Suprapubic skin (tissue), 4 donors: Measurements from ENCODE around the gene PDPN. TPM values are rescaled to one million over a fixed set of nuclear protein-coding genes. Genes with fewer than 3 reads are reported as not detected.
A peak's percentile ranks its signal among the peaks of the same experiment; 100 is the strongest.

Source experiments
- DNase-seq, 2 donors: peaks; one replicate each; pipeline ENCODE4 v3.0.0-alpha.2; 2019; ENCODE audit warnings: low spot score in 2 of 2
- H3K27ac ChIP-seq: fragments of 200-600 bp; sonication (generic); one replicate; pipeline ENCODE4 v1.5.1; 2019
- H3K27me3 ChIP-seq: fragments of 200-600 bp; sonication (generic); one replicate; pipeline ENCODE4 v1.5.1; 2019
- H3K36me3 ChIP-seq: fragments of 200-600 bp; sonication (generic); one replicate; pipeline ENCODE4 v1.5.1; 2019
- H3K4me1 ChIP-seq: fragments of 200-600 bp; sonication (generic); one replicate; pipeline ENCODE4 v1.5.1; 2019
- H3K4me3 ChIP-seq: fragments of 200-600 bp; sonication (generic); one replicate; pipeline ENCODE4 v1.5.1; 2019; ENCODE audit warnings: mild to moderate bottlenecking
- H3K9me3 ChIP-seq: fragments of 200-600 bp; sonication (generic); one replicate; pipeline ENCODE4 v1.5.1; 2019
- EP300 ChIP-seq: sonication (generic); formaldehyde crosslinking; IDR thresholded peaks from one replicate; pipeline ENCODE4 v1.6.1; 2017; ENCODE audit warnings: antibody characterized with exemption
- POLR2A ChIP-seq, 2 donors: fragments of 450-650 bp; IDR thresholded peaks; one replicate each; pipeline ENCODE4 v1.6.1; 2017; ENCODE audit warnings: antibody characterized with exemption in 2 of 2, mild to moderate bottlenecking in 2 of 2, moderate library complexity in 2 of 2
- POLR2AphosphoS5 ChIP-seq, 3 donors: sonication (generic); formaldehyde crosslinking; IDR thresholded peaks; one replicate each; pipeline ENCODE4 v1.6.1; 2017; ENCODE audit warnings: antibody characterized with exemption in 3 of 3
- WGBS: methylation state at CpG from one replicate; pipeline ENCODE4 v1.1.5; 2018; 5-methylcytosine and 5-hydroxymethylcytosine counted together
- total RNA-seq, 4 donors: library from RNA; depleted of rRNA; stranded (reverse); fragments of >200 nt; gene quantifications; one replicate each; pipeline ENCODE4 v1.1.0, GENCODE V29; 2016
- TF ChIP-seq, protein P1 (sequence below), 2 donors: fragments of 200-600 bp in 1 of 2; fragments of 450-650 bp in 1 of 2; sonication (generic) in 1 of 2; IDR thresholded peaks; one replicate each; pipeline ENCODE4 v1.5.1; 2016 to 2019; ENCODE audit warnings: antibody characterized with exemption in 2 of 2, mild to moderate bottlenecking in 1 of 2, moderate library complexity in 1 of 2

Gene PDPN
- total RNA-seq, 4 donors from 2014 or later, result 21.4 to 46.6 (median 29.1) TPM

DNA sequence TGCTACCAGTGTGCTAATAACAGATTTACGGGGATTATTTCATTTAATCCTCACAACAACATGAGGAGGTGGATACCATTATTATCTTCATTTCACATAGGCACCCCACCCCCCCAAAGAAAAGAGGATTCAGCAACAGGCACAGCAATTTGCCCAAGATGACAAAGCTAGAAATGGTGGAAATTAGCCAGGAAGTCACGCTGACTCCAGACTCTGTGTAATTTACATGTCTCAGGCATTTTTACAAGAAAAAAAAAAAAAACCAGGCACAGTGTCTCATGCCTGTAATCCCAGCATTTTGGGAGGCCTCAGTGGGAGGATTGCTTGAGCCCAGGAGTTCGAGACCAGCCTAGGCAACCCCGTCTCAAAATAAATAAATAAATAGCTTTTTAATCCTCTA lies 78.9 kb downstream of the PDPN start:
- Histone ChIP-seq H3K27me3 (no peaks in the 10 kb centered on the region), H3K36me3 (no peaks in the 10 kb centered on the region), H3K4me1 (peaks cover 44% of the 10 kb centered on the region), H3K4me3 (no peak overlapping the region), H3K27ac (peak overlapping the region; percentile 79), H3K9me3 (no peaks in the 10 kb centered on the region)
- peak in 1 of 2 donors; percentile 71 for DNase-seq
- WGBS, result 39% methylated on average over 4 of the region's 4 CpGs
- TF ChIP-seq POLR2A (IDR thresholded peaks at IDR 0.05), result no peak
- TF ChIP-seq, protein P1, sequence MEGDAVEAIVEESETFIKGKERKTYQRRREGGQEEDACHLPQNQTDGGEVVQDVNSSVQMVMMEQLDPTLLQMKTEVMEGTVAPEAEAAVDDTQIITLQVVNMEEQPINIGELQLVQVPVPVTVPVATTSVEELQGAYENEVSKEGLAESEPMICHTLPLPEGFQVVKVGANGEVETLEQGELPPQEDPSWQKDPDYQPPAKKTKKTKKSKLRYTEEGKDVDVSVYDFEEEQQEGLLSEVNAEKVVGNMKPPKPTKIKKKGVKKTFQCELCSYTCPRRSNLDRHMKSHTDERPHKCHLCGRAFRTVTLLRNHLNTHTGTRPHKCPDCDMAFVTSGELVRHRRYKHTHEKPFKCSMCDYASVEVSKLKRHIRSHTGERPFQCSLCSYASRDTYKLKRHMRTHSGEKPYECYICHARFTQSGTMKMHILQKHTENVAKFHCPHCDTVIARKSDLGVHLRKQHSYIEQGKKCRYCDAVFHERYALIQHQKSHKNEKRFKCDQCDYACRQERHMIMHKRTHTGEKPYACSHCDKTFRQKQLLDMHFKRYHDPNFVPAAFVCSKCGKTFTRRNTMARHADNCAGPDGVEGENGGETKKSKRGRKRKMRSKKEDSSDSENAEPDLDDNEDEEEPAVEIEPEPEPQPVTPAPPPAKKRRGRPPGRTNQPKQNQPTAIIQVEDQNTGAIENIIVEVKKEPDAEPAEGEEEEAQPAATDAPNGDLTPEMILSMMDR (IDR thresholded peaks at IDR 0.05), result no peak
- TF ChIP-seq EP300, result no peak
- TF ChIP-seq POLR2AphosphoS5 (IDR thresholded peaks at IDR 0.05), result peak in 1 of 3 donors; percentile 33

DNA sequence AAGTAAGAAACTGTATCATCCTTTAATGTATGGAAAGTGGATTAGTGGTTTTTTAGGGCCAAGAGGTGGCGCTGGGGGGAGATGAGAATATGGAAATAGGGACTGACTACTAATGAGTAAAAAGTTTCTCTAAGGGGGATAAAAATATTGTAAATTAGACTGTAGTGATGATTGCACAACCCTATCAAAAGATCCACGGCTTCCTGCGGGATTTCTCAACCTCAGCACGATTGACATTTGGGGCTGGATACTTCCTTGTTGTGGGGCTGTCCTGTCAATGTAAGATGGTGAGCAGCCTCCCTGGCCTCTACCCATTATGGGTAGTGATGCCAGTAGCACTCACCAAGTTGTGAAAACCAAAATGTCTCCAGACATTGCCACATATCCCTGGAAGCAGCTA lies 80.3 kb downstream of the PDPN start:
- 34% methylated on average over 4 of the region's 4 CpGs for WGBS
- peak overlapping the region; percentile 74 for H3K27ac ChIP-seq

DNA sequence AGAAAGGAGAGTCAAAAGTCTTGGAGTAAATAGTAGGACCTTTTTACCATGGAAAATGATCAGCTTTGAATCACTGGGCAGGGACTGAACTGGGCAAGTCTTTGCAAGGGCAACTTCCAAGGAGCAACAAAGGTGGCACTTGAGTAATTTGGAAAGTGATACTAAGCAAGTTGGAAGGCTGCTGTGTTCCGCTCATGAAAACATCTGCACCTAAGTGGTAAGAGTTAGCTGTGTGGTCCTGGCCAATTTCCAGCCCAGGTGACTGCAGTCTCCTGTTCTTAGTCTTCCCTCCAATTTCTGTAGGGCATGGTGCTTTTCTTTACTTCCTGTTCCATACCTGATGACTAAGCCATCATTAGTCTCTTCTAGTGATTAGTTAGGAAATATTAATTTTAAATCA lies 80.8 kb downstream of the PDPN start:
- no peaks in the 10 kb centered on the region for H3K36me3 ChIP-seq
- no peaks in the 10 kb centered on the region for H3K9me3 ChIP-seq
- peak overlapping the region; percentile 74 for H3K27ac ChIP-seq
- H3K27me3 ChIP-seq, result no peaks in the 10 kb centered on the region
- no peak for DNase-seq
- no peak for TF ChIP-seq POLR2AphosphoS5 (IDR thresholded peaks at IDR 0.05)
- TF ChIP-seq, protein P1 (IDR thresholded peaks at IDR 0.05), result no peak
- no peak for TF ChIP-seq EP300
- no peak for TF ChIP-seq POLR2A (IDR thresholded peaks at IDR 0.05)
- H3K4me1 ChIP-seq, result peaks cover 44% of the 10 kb centered on the region
- no peak overlapping the region for H3K4me3 ChIP-seq
- 67% methylated on average over 1 of the region's 1 CpG for WGBS

More for the DNA sequence above, 80.3 kb downstream of the PDPN start:
- no peaks in the 10 kb centered on the region for H3K36me3 ChIP-seq
- TF ChIP-seq POLR2A (IDR thresholded peaks at IDR 0.05) (no peak), EP300 (no peak), POLR2AphosphoS5 (IDR thresholded peaks at IDR 0.05) (no peak)
- TF ChIP-seq, protein P1 (IDR thresholded peaks at IDR 0.05), result no peak
- no peak for DNase-seq
- H3K4me3 ChIP-seq, result no peak overlapping the region
- no peaks in the 10 kb centered on the region for H3K9me3 ChIP-seq
- H3K4me1 ChIP-seq, result peaks cover 44% of the 10 kb centered on the region
- H3K27me3 ChIP-seq, result no peaks in the 10 kb centered on the region

DNA sequence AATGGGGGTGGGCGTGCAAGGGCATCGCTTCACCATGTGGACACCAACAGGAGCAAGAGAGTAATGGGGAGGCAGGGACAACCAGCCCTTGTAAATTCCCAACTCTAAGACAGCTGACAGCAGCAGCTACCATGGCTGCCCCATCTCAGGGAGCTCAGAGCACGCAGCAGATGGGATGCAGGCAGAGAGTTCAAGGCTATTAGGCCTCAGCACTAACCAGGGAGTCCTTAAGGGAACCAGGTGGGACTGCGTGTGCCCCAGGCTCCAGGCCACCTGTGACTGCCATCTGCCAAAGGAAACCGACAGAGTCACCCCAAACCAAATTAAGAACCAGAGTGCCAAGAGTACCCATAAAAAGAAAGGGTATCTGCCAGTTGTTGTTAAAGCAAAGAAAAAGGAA lies 82.7 kb downstream of the PDPN start:
- no peak for DNase-seq
- H3K4me3 ChIP-seq, result no peak overlapping the region
- peaks cover 43% of the 10 kb centered on the region for H3K4me1 ChIP-seq
- no peak overlapping the region for H3K27ac ChIP-seq
- H3K27me3 ChIP-seq, result no peaks in the 10 kb centered on the region
- TF ChIP-seq, protein P1 (IDR thresholded peaks at IDR 0.05), result no peak
- TF ChIP-seq EP300 (no peak), POLR2AphosphoS5 (IDR thresholded peaks at IDR 0.05) (no peak)
- WGBS, result 86% methylated on average over 5 of the region's 5 CpGs
- H3K9me3 ChIP-seq, result no peaks in the 10 kb centered on the region
- no peaks in the 10 kb centered on the region for H3K36me3 ChIP-seq

Other genes with a start within 250 kb of the PDPN start
- not detected for gene PRAMEF14, start 236.7 kb upstream of the PDPN start, total RNA-seq
- gene PRAMEF19, start 211.9 kb upstream of the PDPN start, total RNA-seq, result not detected
- not detected for gene PRAMEF17, start 194.2 kb upstream of the PDPN start, total RNA-seq
- not detected for gene PRAMEF20, start 173.4 kb upstream of the PDPN start, total RNA-seq
- 1 to 10 TPM in 3 of 4 donors, under 1 TPM in 1; 0.45 to 6.3 (median 3.1) TPM for gene LRRC38, start 69.8 kb upstream of the PDPN start, total RNA-seq
- gene PRDM2, start 116.4 kb downstream of the PDPN start, total RNA-seq, result 10 to 100 TPM; 54.4 to 99.1 (median 63.1) TPM